Measurements from ENCODE around the gene URB1. TPM values are rescaled to one million over a fixed set of nuclear protein-coding genes. Genes with fewer than 3 reads are reported as not detected.

URB1 gene
- 22.8 TPM for total RNA-seq

GRCh38 chr21:32392880-32393676 is at the start of gene URB1:
URB1 (minus strand) TSS chr21:32393012; CDS start chr21:32392910, 102 bp downstream.

GRCh38 chr21:32412162-32413014 is 19.6 kb upstream of the URB1 start, which contains the start of gene EVA1C:
EVA1C (plus strand) TSS chr21:32412706; CDS start chr21:32412854, 148 bp downstream.

GRCh38 chr21:32298658-32299081 is 94.1 kb downstream of the URB1 start, which contains the start of gene MRAP:
MRAP (plus strand) TSS chr21:32298855; CDS start chr21:32298972, 117 bp downstream.

GRCh38 chr21:32278518-32279376 is 114.1 kb downstream of the URB1 start, which contains the start of gene MIS18A:
MIS18A (minus strand) TSS chr21:32279049; CDS start chr21:32279014, 35 bp downstream.

Small RNA genes lying within 50 kb of the gene (small RNA-seq; reads per million reads assigned to genes)
- gene SNORA80A (ENCODE audit: low replicate concordance), result 21.3 reads per million, percentile 92 among the genes with 10 or more reads in this experiment

Other genes starting within 250 kb of the URB1 start
- gene MIS18A, start 114.0 kb downstream of the URB1 start, total RNA-seq, result 5.6 TPM
- not detected for gene MRAP, start 94.2 kb downstream of the URB1 start, total RNA-seq
- 2.8 TPM for gene EVA1C, start 19.7 kb upstream of the URB1 start, total RNA-seq
- 3.4 TPM for gene TCP10L, start 192.5 kb upstream of the URB1 start, total RNA-seq
- 28.2 TPM for gene CFAP298, start 219.4 kb upstream of the URB1 start, total RNA-seq

Measured in parietal lobe (tissue), 2 donors.